K562 (cell line): ENCODE data around the gene DNAAF8.

Experiments
- EP300 ChIP-seq: IDR thresholded peaks from 2 replicates; pipeline ENCODE4 v1.6.1; 2012; ENCODE audit warnings: low read length, improper control_type of control experiment
- HMGXB4 ChIP-seq: sonication (generic); formaldehyde crosslinking; IDR thresholded peaks from 2 replicates; pipeline ENCODE4 v1.8.1; 2023; ENCODE audit warnings: mild to moderate bottlenecking, missing genetic modification reagents
- HNRNPL ChIP-seq: fragments of 200-400 bp; formaldehyde crosslinking; IDR thresholded peaks from 2 replicates; pipeline ENCODE4 v1.6.1; 2017; ENCODE audit warnings: low read depth, mild to moderate bottlenecking, low read length
- RCOR1 ChIP-seq, 2 experiments: IDR thresholded peaks; 2 replicates each; pipeline ENCODE4 v1.6.1; 2012; ENCODE audit warnings: low read depth in 2 of 2, low read length in 2 of 2, borderline replicate concordance in 1 of 2, improper control_type of control experiment in 1 of 2
- U2AF1 ChIP-seq: fragments of 200-400 bp; formaldehyde crosslinking; optimal IDR thresholded peaks from 2 replicates; pipeline ENCODE3; 2017; ENCODE audit warnings: mild to moderate bottlenecking, low read depth, low read length, moderate library complexity
- USF2 ChIP-seq: sonication (generic); formaldehyde crosslinking; IDR thresholded peaks from 2 replicates; pipeline ENCODE4 v1.5.0; 2020; ENCODE audit warnings: missing genetic modification reagents
- ZNF324 ChIP-seq: fragments of 250-450 bp; sonication (Bioruptor Pico); IDR thresholded peaks from 2 replicates; pipeline ENCODE4 v1.4.0; 2020; ENCODE audit warnings: mild to moderate bottlenecking
- TF ChIP-seq, protein P1 (sequence below), 3 experiments: IDR thresholded peaks in 2 of 3; conservative IDR thresholded peaks in 1 of 3; 2 replicates each; pipeline ENCODE4 v1.5.1; 2011 to 2012; ENCODE audit warnings: low read length in 3 of 3, mild to moderate bottlenecking in 3 of 3, control low read depth in 2 of 3, improper control_type of control experiment in 1 of 3, inconsistent platforms in 1 of 3, low read depth in 1 of 3, mixed read lengths in 1 of 3, moderate library complexity in 1 of 3; ENCODE audit not compliant: insufficient read depth in 2 of 3

DNA sequence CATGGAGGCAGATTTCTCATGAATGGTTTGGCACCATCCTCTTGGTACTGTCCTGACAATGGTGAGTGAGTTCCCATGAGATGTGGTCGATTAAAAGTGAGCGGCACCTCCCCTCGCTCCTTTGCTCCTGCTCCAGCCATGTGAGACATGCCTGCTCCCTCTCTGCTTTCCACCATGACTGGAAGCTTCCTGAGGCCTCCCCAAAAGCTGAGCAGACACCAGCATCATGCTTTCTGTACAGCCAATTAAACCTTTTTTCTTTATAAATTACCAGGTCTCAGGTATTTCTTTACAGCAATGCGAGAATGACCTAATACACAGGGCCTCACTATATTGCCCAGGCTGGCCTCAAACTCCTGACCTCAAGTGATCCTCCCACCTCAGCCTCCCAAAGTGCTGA is 20.5 kb downstream of the DNAAF8 start:
- TF ChIP-seq HNRNPL (no peak), USF2 (CRISPR knock-in tag) (no peak), U2AF1 (no peak), HMGXB4 (CRISPR knock-in tag) (no peak), EP300 (no peak), RCOR1 (IDR thresholded peaks at IDR 0.05; ENCODE audit: borderline replicate concordance in 1 of 2, low read depth in 2 of 2, low read length in 2 of 2) (no peak), ZNF324 (no peak)
- TF ChIP-seq, protein P1, sequence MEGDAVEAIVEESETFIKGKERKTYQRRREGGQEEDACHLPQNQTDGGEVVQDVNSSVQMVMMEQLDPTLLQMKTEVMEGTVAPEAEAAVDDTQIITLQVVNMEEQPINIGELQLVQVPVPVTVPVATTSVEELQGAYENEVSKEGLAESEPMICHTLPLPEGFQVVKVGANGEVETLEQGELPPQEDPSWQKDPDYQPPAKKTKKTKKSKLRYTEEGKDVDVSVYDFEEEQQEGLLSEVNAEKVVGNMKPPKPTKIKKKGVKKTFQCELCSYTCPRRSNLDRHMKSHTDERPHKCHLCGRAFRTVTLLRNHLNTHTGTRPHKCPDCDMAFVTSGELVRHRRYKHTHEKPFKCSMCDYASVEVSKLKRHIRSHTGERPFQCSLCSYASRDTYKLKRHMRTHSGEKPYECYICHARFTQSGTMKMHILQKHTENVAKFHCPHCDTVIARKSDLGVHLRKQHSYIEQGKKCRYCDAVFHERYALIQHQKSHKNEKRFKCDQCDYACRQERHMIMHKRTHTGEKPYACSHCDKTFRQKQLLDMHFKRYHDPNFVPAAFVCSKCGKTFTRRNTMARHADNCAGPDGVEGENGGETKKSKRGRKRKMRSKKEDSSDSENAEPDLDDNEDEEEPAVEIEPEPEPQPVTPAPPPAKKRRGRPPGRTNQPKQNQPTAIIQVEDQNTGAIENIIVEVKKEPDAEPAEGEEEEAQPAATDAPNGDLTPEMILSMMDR (IDR thresholded peaks at IDR 0.05 in 2 of 3, conservative IDR thresholded peaks at IDR 0.05 in 1 of 3; ENCODE audit: insufficient read depth in 2 of 3, low read depth in 1 of 3, low read length in 3 of 3): no peak
